Suprapubic skin (tissue), 4 donors: ENCODE data around the gene RDH8.

Experiments used
- EP300 ChIP-seq: sonication (generic); formaldehyde crosslinking; IDR thresholded peaks from one replicate; pipeline ENCODE4 v1.6.1; 2017; ENCODE audit warnings: antibody characterized with exemption
- POLR2A ChIP-seq, 2 donors: fragments of 450-650 bp; IDR thresholded peaks; one replicate each; pipeline ENCODE4 v1.6.1; 2017; ENCODE audit warnings: antibody characterized with exemption in 2 of 2, mild to moderate bottlenecking in 2 of 2, moderate library complexity in 2 of 2
- POLR2AphosphoS5 ChIP-seq, 3 donors: sonication (generic); formaldehyde crosslinking; IDR thresholded peaks; one replicate each; pipeline ENCODE4 v1.6.1; 2017; ENCODE audit warnings: antibody characterized with exemption in 3 of 3
- TF ChIP-seq, protein P1 (sequence below), 2 donors: fragments of 200-600 bp in 1 of 2; fragments of 450-650 bp in 1 of 2; sonication (generic) in 1 of 2; IDR thresholded peaks; one replicate each; pipeline ENCODE4 v1.5.1; 2016 to 2019; ENCODE audit warnings: antibody characterized with exemption in 2 of 2, mild to moderate bottlenecking in 1 of 2, moderate library complexity in 1 of 2

- TF ChIP-seq, protein P1, sequence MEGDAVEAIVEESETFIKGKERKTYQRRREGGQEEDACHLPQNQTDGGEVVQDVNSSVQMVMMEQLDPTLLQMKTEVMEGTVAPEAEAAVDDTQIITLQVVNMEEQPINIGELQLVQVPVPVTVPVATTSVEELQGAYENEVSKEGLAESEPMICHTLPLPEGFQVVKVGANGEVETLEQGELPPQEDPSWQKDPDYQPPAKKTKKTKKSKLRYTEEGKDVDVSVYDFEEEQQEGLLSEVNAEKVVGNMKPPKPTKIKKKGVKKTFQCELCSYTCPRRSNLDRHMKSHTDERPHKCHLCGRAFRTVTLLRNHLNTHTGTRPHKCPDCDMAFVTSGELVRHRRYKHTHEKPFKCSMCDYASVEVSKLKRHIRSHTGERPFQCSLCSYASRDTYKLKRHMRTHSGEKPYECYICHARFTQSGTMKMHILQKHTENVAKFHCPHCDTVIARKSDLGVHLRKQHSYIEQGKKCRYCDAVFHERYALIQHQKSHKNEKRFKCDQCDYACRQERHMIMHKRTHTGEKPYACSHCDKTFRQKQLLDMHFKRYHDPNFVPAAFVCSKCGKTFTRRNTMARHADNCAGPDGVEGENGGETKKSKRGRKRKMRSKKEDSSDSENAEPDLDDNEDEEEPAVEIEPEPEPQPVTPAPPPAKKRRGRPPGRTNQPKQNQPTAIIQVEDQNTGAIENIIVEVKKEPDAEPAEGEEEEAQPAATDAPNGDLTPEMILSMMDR (IDR thresholded peaks at IDR 0.05) = no peak
- no peak for TF ChIP-seq POLR2AphosphoS5 (IDR thresholded peaks at IDR 0.05)
- TF ChIP-seq POLR2A (IDR thresholded peaks at IDR 0.05) = no peak
- TF ChIP-seq EP300 = no peak
Measured at GRCh38 chr19:9966448-9966847, 46.8 kb upstream of the RDH8 start.
